GM10847 (cell line): ENCODE results near the gene POU3F3.

Source experiments
- POLR2A ChIP-seq: IDR thresholded peaks from 2 replicates; pipeline ENCODE4 v1.6.1; 2011; ENCODE audit not compliant: insufficient read length; ENCODE audit errors: extremely low read depth

The POU3F3 gene

GRCh38 chr2:104853534-104854497 lies at the start of gene POU3F3:
TSS of gene POU3F3 (plus strand) at chr2:104854115. CDS start at chr2:104855511, 1,396 bp downstream.
- TF ChIP-seq POLR2A, result no peak

GRCh38 chr2:104804148-104804890 lies 49.6 kb upstream of the POU3F3 start:
- no peak for TF ChIP-seq POLR2A

GRCh38 chr2:104812286-104812685 lies 41.6 kb upstream of the POU3F3 start:
- no peak for TF ChIP-seq POLR2A

GRCh38 chr2:104816143-104816542 lies 37.8 kb upstream of the POU3F3 start:
- no peak for TF ChIP-seq POLR2A

- no peak for TF ChIP-seq POLR2A
These were observed 35.7 kb upstream of the POU3F3 start for GRCh38 chr2:104818264-104818663.

GRCh38 chr2:104820126-104820525 lies 33.8 kb upstream of the POU3F3 start:
- no peak for TF ChIP-seq POLR2A

- TF ChIP-seq POLR2A, result no peak
These were observed 28.6 kb upstream of the POU3F3 start for GRCh38 chr2:104825124-104825865.

GRCh38 chr2:104826016-104826415 lies 27.9 kb upstream of the POU3F3 start:
- no peak for TF ChIP-seq POLR2A

GRCh38 chr2:104831742-104832141 lies 22.2 kb upstream of the POU3F3 start:
- no peak for TF ChIP-seq POLR2A

- TF ChIP-seq POLR2A, result no peak
These were observed 19.3 kb upstream of the POU3F3 start for GRCh38 chr2:104834431-104835153.

- no peak for TF ChIP-seq POLR2A
These were observed 17.6 kb upstream of the POU3F3 start for GRCh38 chr2:104836265-104836664.

GRCh38 chr2:104836841-104837240 lies 17.1 kb upstream of the POU3F3 start:
- no peak for TF ChIP-seq POLR2A

GRCh38 chr2:104840156-104840555 lies 13.8 kb upstream of the POU3F3 start:
- TF ChIP-seq POLR2A, result no peak

- TF ChIP-seq POLR2A, result no peak
These were observed 12.9 kb upstream of the POU3F3 start for GRCh38 chr2:104840893-104841585.
